DMS53 treated with DMSO at 0.1 percent for 48 hours (cell line): ENCODE results near the gene ZNF275.
"Not testable (repeated sequence)": the region's sequence is repeated elsewhere in the genome, so short reads cannot be mapped to it uniquely, and the experiment has no call there.

Experiments
- DNase-seq: peaks from one replicate; lab custom pipeline; 2025; ENCODE audit not compliant: unreplicated experiment; lab: John Stamatoyannopoulos, UW

The ZNF275 gene

GRCh38 chrX:153333821-153334653 lies at the start of gene ZNF275:
Gene ZNF275 (plus strand): TSS chrX:153334153. CDS start chrX:153336680, 2,527 bp downstream.
- peak; percentile 50 for DNase-seq

GRCh38 chrX:153285678-153286077 lies 48.3 kb upstream of the ZNF275 start:
- DNase-seq = not testable (repeated sequence)

GRCh38 chrX:153288807-153289206 lies 45.1 kb upstream of the ZNF275 start:
- not testable (repeated sequence) for DNase-seq

- not testable (repeated sequence) for DNase-seq
Measured at GRCh38 chrX:153293485-153294071, 40.4 kb upstream of the ZNF275 start.

- DNase-seq = no peak
Measured at GRCh38 chrX:153297376-153297775, 36.6 kb upstream of the ZNF275 start.

- DNase-seq = no peak
Measured at GRCh38 chrX:153299855-153300254, 34.1 kb upstream of the ZNF275 start.

- no peak for DNase-seq
Measured at GRCh38 chrX:153301746-153302145, 32.2 kb upstream of the ZNF275 start.

GRCh38 chrX:153302796-153303195 lies 31.2 kb upstream of the ZNF275 start:
- DNase-seq = no peak

- DNase-seq = no peak
Measured at GRCh38 chrX:153303276-153304262, 30.4 kb upstream of the ZNF275 start.

GRCh38 chrX:153304988-153305736 lies 28.8 kb upstream of the ZNF275 start:
- DNase-seq = no peak

GRCh38 chrX:153305972-153306371 lies 28.0 kb upstream of the ZNF275 start:
- DNase-seq = no peak

- DNase-seq = no peak
Measured at GRCh38 chrX:153306527-153307115, 27.3 kb upstream of the ZNF275 start.

GRCh38 chrX:153307276-153308178 lies 26.4 kb upstream of the ZNF275 start:
- no peak for DNase-seq

GRCh38 chrX:153310901-153311300 lies 23.1 kb upstream of the ZNF275 start:
- no peak for DNase-seq

- no peak for DNase-seq
Measured at GRCh38 chrX:153312041-153312440, 21.9 kb upstream of the ZNF275 start.

GRCh38 chrX:153312842-153313241 lies 21.1 kb upstream of the ZNF275 start:
- no peak for DNase-seq

GRCh38 chrX:153317306-153317705 lies 16.6 kb upstream of the ZNF275 start:
- DNase-seq = no peak

GRCh38 chrX:153317996-153318722 lies 15.8 kb upstream of the ZNF275 start:
- no peak for DNase-seq
